Islet precursor cell (in vitro differentiated cells): ENCODE data around the gene KIAA0040.
"Not testable (repeated sequence)": the region's sequence is repeated elsewhere in the genome, so short reads cannot be mapped to it uniquely, and the experiment has no call there.

Source experiments
- DNase-seq: peaks from one replicate; pipeline ENCODE4 v3.0.0-alpha.2; 2018

Gene KIAA0040

GRCh38 chr1:175133673-175134435 is 58.7 kb downstream of the KIAA0040 start:
- DNase-seq = peak; percentile 15

DNA sequence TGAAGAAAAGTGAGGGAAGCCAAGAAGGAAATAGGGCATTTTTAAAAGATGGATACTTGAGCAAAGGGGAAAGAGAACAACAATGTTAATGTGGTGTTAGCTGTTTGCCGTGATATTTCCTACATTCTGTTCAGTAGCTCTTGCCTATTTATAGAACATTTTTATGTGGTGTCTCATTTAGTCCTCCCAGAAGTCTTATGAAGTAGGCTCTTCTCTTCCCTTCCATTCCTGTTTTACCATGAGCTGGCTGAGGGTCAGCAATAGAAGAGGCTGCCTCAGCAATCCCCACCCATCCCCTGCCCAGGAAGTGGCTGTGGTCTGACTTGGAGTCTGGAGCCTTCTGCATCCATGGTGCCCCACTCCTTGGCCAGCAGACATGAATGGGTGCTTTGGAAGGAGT is 60.1 kb downstream of the KIAA0040 start:
- DNase-seq = peak; percentile 49

- peak; percentile 37 for DNase-seq
These were observed 61.5 kb downstream of the KIAA0040 start for GRCh38 chr1:175131095-175131494.

DNA sequence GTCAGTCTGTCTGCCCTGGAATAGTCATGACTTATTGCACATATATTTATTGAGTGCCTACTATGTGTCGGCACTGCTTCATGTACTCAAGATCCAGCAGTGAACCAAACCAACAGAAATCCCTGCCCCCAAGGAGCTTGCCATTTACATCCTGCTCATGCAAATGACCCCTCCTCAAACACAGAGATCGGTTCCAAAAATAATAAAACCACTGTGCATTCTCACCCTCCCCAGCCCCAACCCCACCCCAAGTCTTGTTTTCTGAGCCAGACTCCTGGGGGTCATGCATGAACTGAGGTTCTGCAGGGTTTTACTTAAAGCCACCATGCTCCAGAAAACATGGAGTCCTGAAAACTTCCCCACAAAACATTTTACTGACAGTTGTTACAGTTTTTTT is 61.9 kb downstream of the KIAA0040 start:
- DNase-seq = no peak

GRCh38 chr1:175129997-175130648 is 62.5 kb downstream of the KIAA0040 start:
- DNase-seq = peak; percentile 65

GRCh38 chr1:175129644-175129996 is 63.0 kb downstream of the KIAA0040 start:
- DNase-seq = peak; percentile 54

DNA sequence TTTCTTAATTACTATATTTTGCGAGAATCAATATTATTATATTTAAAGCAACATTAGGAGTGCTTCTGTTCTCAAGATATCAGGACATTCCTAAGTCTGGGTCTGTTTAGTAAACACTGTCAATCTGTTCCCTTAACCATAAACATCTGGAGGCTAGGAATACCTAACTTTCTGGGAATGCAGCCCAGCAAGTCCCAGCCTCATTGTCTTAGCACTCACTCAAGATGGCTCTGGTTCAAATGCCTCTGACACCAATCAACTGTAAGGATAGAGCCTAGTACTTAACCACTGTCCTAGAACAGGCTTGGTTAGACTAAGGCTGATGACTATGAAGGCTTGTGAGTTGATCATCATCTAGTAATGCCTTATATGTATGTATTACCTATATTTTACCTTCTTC is 63.4 kb downstream of the KIAA0040 start:
- DNase-seq = peak; percentile 86

DNA sequence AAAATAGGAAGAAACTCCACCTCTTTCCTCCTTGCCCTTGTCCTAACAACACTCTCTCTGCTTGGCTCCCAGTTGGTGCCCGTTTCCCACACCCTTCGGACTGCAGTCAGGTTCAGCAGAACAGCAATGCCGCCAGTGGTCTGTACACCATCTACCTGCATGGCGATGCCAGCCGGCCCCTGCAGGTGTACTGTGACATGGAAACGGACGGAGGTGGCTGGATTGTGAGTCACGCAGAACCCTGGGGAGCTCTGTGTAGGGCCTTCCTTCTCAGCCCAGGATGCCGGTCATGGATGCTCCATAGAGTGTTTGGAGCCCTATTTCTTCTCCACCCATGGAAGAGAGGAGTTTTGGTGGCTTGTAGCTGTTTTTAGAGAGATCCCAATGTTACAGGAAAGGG is 64.1 kb downstream of the KIAA0040 start:
- peak; percentile 61 for DNase-seq

GRCh38 chr1:175127565-175127964 is 65.0 kb downstream of the KIAA0040 start:
- peak; percentile 46 for DNase-seq

- DNase-seq = peak; percentile 15
These were observed 66.2 kb downstream of the KIAA0040 start for GRCh38 chr1:175126347-175126746.

DNA sequence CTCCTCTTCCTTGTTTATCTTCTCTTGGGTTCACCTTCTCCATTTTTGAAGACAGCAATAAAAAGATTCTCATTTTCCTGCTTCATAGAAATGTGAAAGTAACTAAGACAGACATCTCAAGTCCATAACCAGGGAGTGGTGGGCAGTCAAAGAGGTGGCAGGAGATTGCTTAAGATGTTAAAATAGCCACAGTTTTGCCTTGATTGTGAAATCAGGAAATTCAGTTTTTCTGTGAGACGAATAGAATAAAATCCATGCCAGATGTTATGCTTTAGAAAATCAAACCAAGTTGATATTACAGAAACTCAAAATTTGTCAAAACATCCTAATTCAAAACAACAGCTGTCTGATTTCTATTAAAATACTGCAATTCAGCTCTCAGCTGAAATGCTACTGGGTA is 67.7 kb downstream of the KIAA0040 start:
- no peak for DNase-seq

GRCh38 chr1:175120511-175120910 is 72.1 kb downstream of the KIAA0040 start:
- DNase-seq = no peak

- DNase-seq = peak; percentile 47
These were observed 73.9 kb downstream of the KIAA0040 start for GRCh38 chr1:175118375-175119367.

DNA sequence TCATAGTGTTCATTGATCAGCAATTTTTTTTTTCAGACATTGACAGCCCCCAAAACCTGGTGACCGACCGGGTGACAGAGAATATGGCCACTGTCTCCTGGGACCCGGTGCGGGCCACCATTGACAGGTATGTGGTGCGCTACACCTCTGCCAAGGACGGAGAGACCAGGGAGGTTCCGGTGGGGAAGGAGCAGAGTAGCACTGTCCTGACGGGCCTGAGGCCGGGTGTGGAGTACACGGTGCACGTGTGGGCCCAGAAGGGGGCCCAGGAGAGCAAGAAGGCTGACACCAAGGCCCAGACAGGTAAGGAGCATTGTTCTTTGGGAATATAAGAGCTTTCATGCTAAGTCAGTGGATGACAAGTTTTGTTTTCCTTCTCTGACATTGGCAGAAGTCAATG is 75.7 kb downstream of the KIAA0040 start:
- no peak for DNase-seq

DNA sequence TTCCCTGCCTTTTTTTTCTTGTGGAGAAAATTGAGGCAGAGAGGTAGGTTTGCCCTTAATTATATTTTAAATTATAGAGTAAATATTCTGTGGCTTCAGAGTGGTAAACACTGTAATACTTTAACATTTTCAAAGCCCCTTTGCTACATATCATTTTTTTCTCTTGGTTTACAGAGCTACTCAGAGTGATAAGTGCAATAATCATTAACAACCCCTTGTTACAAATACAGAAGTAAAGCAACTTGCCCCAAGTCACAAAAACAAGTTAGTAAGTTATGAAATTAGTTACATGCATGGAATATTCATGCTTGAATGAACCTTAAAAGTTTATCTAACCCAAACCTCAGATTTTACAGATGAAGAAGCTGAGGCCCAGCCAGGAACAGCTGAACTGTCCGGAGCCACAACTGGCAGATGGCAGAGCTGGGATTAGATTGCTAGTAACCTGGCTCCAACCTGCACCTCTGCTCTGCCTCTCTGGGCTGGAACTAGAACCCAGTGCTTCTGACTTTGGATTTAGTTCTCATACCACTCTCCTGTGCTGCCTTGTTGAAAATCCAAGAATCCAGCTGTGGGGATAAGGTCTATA is 76.3 kb downstream of the KIAA0040 start:
- no peak for DNase-seq

DNA sequence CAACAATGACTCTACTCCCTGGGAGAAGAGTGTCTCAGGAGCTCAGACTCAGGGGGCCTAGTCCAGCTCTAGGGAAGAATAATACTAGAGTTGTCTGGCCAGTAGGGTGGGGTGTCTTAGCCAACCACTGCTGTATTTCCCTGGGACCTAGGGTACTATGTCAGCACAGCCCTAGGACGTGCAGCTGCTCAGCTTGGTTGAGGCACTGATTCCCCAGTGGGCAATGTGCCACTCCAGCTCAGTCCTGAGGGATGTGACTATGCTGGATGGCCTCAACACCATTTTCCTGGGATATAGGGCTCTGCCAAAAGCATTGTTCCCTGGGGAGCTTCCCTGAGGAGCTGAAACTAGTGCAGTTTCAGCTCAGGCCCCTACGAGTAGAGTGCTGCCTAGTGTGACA is 77.6 kb downstream of the KIAA0040 start:
- DNase-seq = no peak

GRCh38 chr1:175108331-175108820 is 84.2 kb downstream of the KIAA0040 start:
- not testable (repeated sequence) for DNase-seq
